GM23338 (cell line): ENCODE data around the gene RBM45. TPM values are rescaled to one million over a fixed set of nuclear protein-coding genes. Genes with fewer than 3 reads are reported as not detected.

ENCODE experiments used
- ATAC-seq: fragments of 200-7000 bp; cut with Tn5 transposase; 3 replicates; pipeline ENCODE4 v1.9.1; 2020
- DNase-seq: peaks from one replicate; pipeline ENCODE4 v3.0.0-alpha.2; 2015; ENCODE audit warnings: low spot score
- H2AFZ ChIP-seq: fragments of 200-600 bp; sonication (generic); 2 replicates; pipeline ENCODE4 v1.8.0; 2016; ENCODE audit warnings: antibody characterized with exemption, mild to moderate bottlenecking, moderate library complexity
- H3F3A ChIP-seq: fragments of 200-600 bp; sonication (generic); replicated peaks from 2 replicates; pipeline ENCODE4 v1.8.0; 2017; ENCODE audit warnings: antibody characterized with exemption, mixed run types, low read depth
- H3K27ac ChIP-seq: fragments of 200-600 bp; sonication (generic); 2 replicates; pipeline ENCODE4 v1.6.1; 2016; ENCODE audit warnings: low read depth
- H3K27me3 ChIP-seq: fragments of 200-600 bp; sonication (generic); 2 replicates; pipeline ENCODE4 v1.8.0; 2016; ENCODE audit warnings: mild to moderate bottlenecking, mixed run types, moderate library complexity; ENCODE audit not compliant: insufficient read depth
- H3K36me3 ChIP-seq: fragments of 200-600 bp; sonication (generic); 2 replicates; pipeline ENCODE4 v1.8.0; 2016; ENCODE audit warnings: mild to moderate bottlenecking; ENCODE audit not compliant: insufficient read depth
- H3K4me1 ChIP-seq: fragments of 200-600 bp; sonication (generic); 2 replicates; pipeline ENCODE4 v1.8.0; 2016; ENCODE audit warnings: mild to moderate bottlenecking, moderate library complexity; ENCODE audit not compliant: insufficient read depth
- H3K4me2 ChIP-seq: fragments of 200-600 bp; sonication (generic); 2 replicates; pipeline ENCODE4 v1.7.1; 2017; ENCODE audit warnings: mixed run types
- H3K4me3 ChIP-seq: fragments of 200-600 bp; sonication (generic); 2 replicates; pipeline ENCODE4 v1.6.1; 2016; ENCODE audit warnings: mixed run types
- H3K79me2 ChIP-seq: fragments of 200-600 bp; sonication (generic); replicated peaks from 2 replicates; pipeline ENCODE4 v1.8.0; 2017; ENCODE audit warnings: mild to moderate bottlenecking; ENCODE audit not compliant: insufficient read depth
- H3K9me2 ChIP-seq: fragments of 200-600 bp; sonication (generic); 2 replicates; pipeline ENCODE4 v1.8.0; 2017; ENCODE audit not compliant: insufficient read depth
- H4K20me1 ChIP-seq: fragments of 200-600 bp; sonication (generic); replicated peaks from 2 replicates; pipeline ENCODE4 v1.8.0; 2017; ENCODE audit warnings: mild to moderate bottlenecking; ENCODE audit not compliant: insufficient read depth
- H3K27ac Mint-ChIP-seq: 2 replicates; pipeline ENCODE4 v1.8.0; 2020; ENCODE audit warnings: inconsistent platforms, mild to moderate bottlenecking, moderate library complexity, mixed read lengths
- H3K27me3 Mint-ChIP-seq: 3 replicates; pipeline ENCODE4 v1.8.0; 2022; ENCODE audit warnings: low read depth, mild to moderate bottlenecking, moderate library complexity, mixed read lengths, inconsistent platforms; ENCODE audit not compliant: insufficient read depth, poor library complexity
- H3K36me3 Mint-ChIP-seq: 3 replicates; pipeline ENCODE4 v1.8.0; 2021; ENCODE audit warnings: low read depth, mild to moderate bottlenecking, inconsistent platforms, moderate library complexity, mixed read lengths
- H3K4me1 Mint-ChIP-seq: 3 replicates; pipeline ENCODE4 v1.8.0; 2020; ENCODE audit warnings: mild to moderate bottlenecking, inconsistent platforms, mixed read lengths
- H3K4me3 Mint-ChIP-seq: 3 replicates; pipeline ENCODE4 v1.8.0; 2021; ENCODE audit warnings: moderate library complexity, mild to moderate bottlenecking, inconsistent platforms, mixed read lengths
- H3K9me3 Mint-ChIP-seq: 3 replicates; pipeline ENCODE4 v1.8.0; 2020; ENCODE audit warnings: moderate library complexity, mild to moderate bottlenecking, inconsistent platforms, mixed read lengths
- CREB1 ChIP-seq: fragments of 250-450 bp; sonication (Bioruptor Pico); IDR thresholded peaks from 2 replicates; pipeline ENCODE4 v1.5.0; 2020; ENCODE audit warnings: low read depth, mild to moderate bottlenecking, moderate library complexity
- CTCF ChIP-seq, 2 experiments: fragments of 200-600 bp in 1 of 2; sonication (generic) in 1 of 2; conservative IDR thresholded peaks; 2 replicates each; pipeline versions ENCODE4 v1.5.1 to v1.6.1; 2016 to 2017; ENCODE audit warnings: antibody characterized with exemption in 2 of 2, low read depth in 2 of 2, mild to moderate bottlenecking in 2 of 2, moderate library complexity in 1 of 2
- ETS1 ChIP-seq: IDR thresholded peaks from 2 replicates; pipeline ENCODE4 v1.6.1; 2016; ENCODE audit warnings: antibody characterized with exemption
- EZH2 ChIP-seq: fragments of 200-600 bp; sonication (generic); IDR thresholded peaks from one replicate; pipeline ENCODE4 v1.8.0; 2017; ENCODE audit warnings: antibody characterized with exemption, mild to moderate bottlenecking, low read depth; ENCODE audit not compliant: unreplicated experiment
- EZH2phosphoT487 ChIP-seq: fragments of 200-600 bp; sonication (generic); IDR thresholded peaks from one replicate; pipeline ENCODE4 v1.8.1; 2018; ENCODE audit warnings: antibody characterized with exemption; ENCODE audit not compliant: unreplicated experiment
- JUNB ChIP-seq: IDR thresholded peaks from one replicate; pipeline ENCODE4 v1.6.1; 2016; ENCODE audit warnings: antibody characterized with exemption; ENCODE audit not compliant: unreplicated experiment
- NANOG ChIP-seq: IDR thresholded peaks from 2 replicates; pipeline ENCODE4 v1.6.1; 2016; ENCODE audit warnings: antibody characterized with exemption, borderline replicate concordance
- POLR2AphosphoS5 ChIP-seq: IDR thresholded peaks from 2 replicates; pipeline ENCODE4 v1.6.1; 2016; ENCODE audit warnings: antibody characterized with exemption, low read depth
- REST ChIP-seq: IDR thresholded peaks from one replicate; pipeline ENCODE4 v1.6.1; 2018; ENCODE audit warnings: antibody characterized with exemption; ENCODE audit not compliant: unreplicated experiment
- STAT1 ChIP-seq: IDR thresholded peaks from one replicate; pipeline ENCODE4 v1.6.1; 2016; ENCODE audit warnings: antibody characterized with exemption; ENCODE audit not compliant: unreplicated experiment
- ZNF114 ChIP-seq: fragments of 250-450 bp; sonication (Bioruptor Pico); IDR thresholded peaks from 2 replicates; pipeline ENCODE4 v1.5.0; 2020; ENCODE audit warnings: mild to moderate bottlenecking, moderate library complexity
- ZNF331 ChIP-seq: fragments of 250-450 bp; sonication (Bioruptor Pico); IDR thresholded peaks from 2 replicates; pipeline ENCODE4 v1.5.0; 2020; ENCODE audit warnings: low read depth, mild to moderate bottlenecking, moderate library complexity
- ZNF462 ChIP-seq: fragments of 250-450 bp; sonication (Bioruptor Pico); IDR thresholded peaks from 2 replicates; pipeline ENCODE4 v1.5.0; 2020; ENCODE audit warnings: mild to moderate bottlenecking, moderate library complexity
- polyA plus RNA-seq: library from polyadenylated mRNA; unstranded; fragments of >200 nt; fragmentation: Nextera tagmentation; extraction: Ambion mirVana; gene quantifications from 2 replicates; pipeline ENCODE4 v1.2.1, GENCODE V29; 2016
- total RNA-seq: library from RNA; depleted of rRNA; stranded (reverse); fragments of >200 nt; shearing (Covaris generic); gene quantifications from 2 replicates; pipeline ENCODE4 v1.2.3, GENCODE V29; 2014

Gene RBM45
- total and polyA plus RNA-seq, 2 experiments from 2014 or later: 15.8 to 17.1 TPM

- H3K4me1 ChIP-seq: no peaks in the 10 kb centered on the region
- ATAC-seq: no peak
- Mint-ChIP-seq H3K4me3 (peak overlapping the region; percentile 95; the same call in 2 of the 3 replicates), H3K9me3 (no peaks in the 10 kb centered on the region), H3K4me1 (0 out of 3 replicates have a peak, but pooled peaks cover 3% of the 10 kb centered on the region), H3K27me3 (peaks cover 6% of the 10 kb centered on the region), H3K27ac (no peak overlapping the region; the same call in none of the 2 replicates), H3K36me3 (no peaks in the 10 kb centered on the region)
- H3K79me2 ChIP-seq: peaks cover 9% of the 10 kb centered on the region; the same call in 1 of the 2 replicates
- no peaks in the 10 kb centered on the region for H3K9me2 ChIP-seq
- no peak overlapping the region for H3K4me2 ChIP-seq
- TF ChIP-seq REST: no peak
- TF ChIP-seq JUNB: no peak
- no peak for TF ChIP-seq ZNF331 (CRISPR knock-in tag)
- no peak for TF ChIP-seq STAT1
- no peak for TF ChIP-seq CREB1
- TF ChIP-seq NANOG: no peak
- TF ChIP-seq ZNF114 (CRISPR knock-in tag): no peak
- no peak for TF ChIP-seq CTCF (conservative IDR thresholded peaks at IDR 0.05; ENCODE audit: low read depth in 2 of 2)
- TF ChIP-seq ZNF462 (CRISPR knock-in tag): no peak
- TF ChIP-seq ETS1: no peak
- no peak for TF ChIP-seq EZH2phosphoT487
- TF ChIP-seq EZH2: no peak
- TF ChIP-seq POLR2AphosphoS5: no peak
- no peak for DNase-seq
- no peaks in the 10 kb centered on the region for H3F3A ChIP-seq
- no peaks in the 10 kb centered on the region for H3K36me3 ChIP-seq
- no peaks in the 10 kb centered on the region for H4K20me1 ChIP-seq
- no peak overlapping the region for H3K27ac ChIP-seq
- peak overlapping the region; percentile 82; the same call in 1 of the 2 replicates for H3K4me3 ChIP-seq
- H3K27me3 ChIP-seq: no peaks in the 10 kb centered on the region
- peak overlapping the region; percentile 92 for H2AFZ ChIP-seq
Observed at GRCh38 chr2:178111743-178112142, 494 bp upstream of the RBM45 start.
